ENCODE measurements around the gene SEMA4C. TPM values are rescaled to one million over a fixed set of nuclear protein-coding genes. Genes with fewer than 3 reads are reported as not detected.

The SEMA4C gene
- total and polyA plus RNA-seq, 9 of the 15 experiments (the other 6 are each of a cell fraction or from before 2014, with no cell fraction given): 0.32 to 59.7 (median 23.9) TPM

- TF ChIP-seq MLX (CRISPR knock-in tag; conservative IDR thresholded peaks at IDR 0.05) (no peak), TAL1 (IDR thresholded peaks at IDR 0.05) (no peak), KDM1A (IDR thresholded peaks at IDR 0.05) (peak; percentile 70 to 78), FOXM1 (IDR thresholded peaks at IDR 0.05; ENCODE audit: low read depth) (no peak), FOXM1 (CRISPR knock-in tag; IDR thresholded peaks at IDR 0.05; ENCODE audit: low read depth) (peak; percentile 74; the same call in 1 of the 2 replicates), ZNF274 (IDR thresholded peaks at IDR 0.05; ENCODE audit: borderline replicate concordance, low read depth, low read length) (no peak), FOSL1 (tag; conservative IDR thresholded peaks at IDR 0.05) (no peak), ZFP30 (CRISPR knock-in tag; IDR thresholded peaks at IDR 0.05; ENCODE audit: borderline replicate concordance) (no peak), NELFE (IDR thresholded peaks at IDR 0.05; ENCODE audit: insufficient read depth, insufficient read length) (no peak), RBM39 (optimal IDR thresholded peaks at IDR 0.05; ENCODE audit: low read depth, low read length) (no peak), SMARCB1 (IDR thresholded peaks at IDR 0.05; ENCODE audit: insufficient read length, low read depth) (no peak), DIDO1 (tag; IDR thresholded peaks at IDR 0.05; ENCODE audit: low read depth) (no peak), THRB (CRISPR knock-in tag; conservative IDR thresholded peaks at IDR 0.05) (no peak), BCL6 (CRISPR knock-in tag; IDR thresholded peaks at IDR 0.05) (no peak), ZBTB7A (IDR thresholded peaks at IDR 0.05; ENCODE audit: borderline replicate concordance, control insufficient read depth, low read depth, low read length) (peak; percentile 72; the same call in 1 of the 2 replicates), SRSF1 (IDR thresholded peaks at IDR 0.05; ENCODE audit: low read depth, low read length) (no peak), POLR2B (IDR thresholded peaks at IDR 0.05; ENCODE audit: low read depth, partially characterized antibody) (no peak), RBM17 (IDR thresholded peaks at IDR 0.05; ENCODE audit: borderline replicate concordance, low read depth, low read length) (no peak), SOX6 (IDR thresholded peaks at IDR 0.05) (no peak), ZZZ3 (IDR thresholded peaks at IDR 0.05) (no peak), CHD1 (IDR thresholded peaks at IDR 0.05; ENCODE audit: low read length) (peak; percentile 50), ERF (CRISPR knock-in tag; IDR thresholded peaks at IDR 0.05) (no peak), CXXC5 (CRISPR knock-in tag; IDR thresholded peaks at IDR 0.05) (no peak), ZNF780A (CRISPR knock-in tag; IDR thresholded peaks at IDR 0.05) (no peak), BACH1 (tag; IDR thresholded peaks at IDR 0.05) (no peak), MTA2 (IDR thresholded peaks at IDR 0.05; ENCODE audit: low read depth) (no peak), ZNF41 (CRISPR knock-in tag; conservative IDR thresholded peaks at IDR 0.05) (no peak)
These were observed 54.4 kb downstream of the SEMA4C start (continued) for GRCh38 chr2:96815326-96816126.
